Fibroblast of lung (primary cell): ENCODE measurements around the gene ARHGEF7. TPM values are rescaled to one million over a fixed set of nuclear protein-coding genes. Genes with fewer than 3 reads are reported as not detected.

Source experiments
- DNase-seq, 2 donors: peaks; one replicate each; pipeline versions ENCODE4 v3.0.0 to v3.0.0-alpha.2; 2010; ENCODE audit warnings: low read depth in 2 of 2
- H2AFZ ChIP-seq: 2 replicates; pipeline ENCODE4 v1.5.1; 2012; ENCODE audit warnings: low read length, control low read depth, inconsistent platforms
- H3K27ac ChIP-seq: 2 replicates; pipeline ENCODE4 v1.5.1; 2011; ENCODE audit warnings: low read length, control low read depth; ENCODE audit not compliant: insufficient read depth
- H3K27me3 ChIP-seq: 2 replicates; pipeline ENCODE4 v1.5.1; 2011; ENCODE audit warnings: mild to moderate bottlenecking, low read length; ENCODE audit not compliant: control insufficient read depth, insufficient read depth
- H3K36me3 ChIP-seq: 2 replicates; pipeline ENCODE4 v1.5.1; 2011; ENCODE audit warnings: low read length; ENCODE audit not compliant: control insufficient read depth, insufficient read depth
- H3K4me1 ChIP-seq: 2 replicates; pipeline ENCODE4 v1.5.1; 2011; ENCODE audit warnings: low read length; ENCODE audit not compliant: control insufficient read depth, insufficient read depth; ENCODE audit errors: extremely low read depth
- H3K4me2 ChIP-seq: 2 replicates; pipeline ENCODE4 v1.5.1; 2011; ENCODE audit warnings: low read length, control low read depth; ENCODE audit not compliant: insufficient read depth; ENCODE audit errors: extremely low read depth
- H3K4me3 ChIP-seq, 4 experiments: fragments of 200-600 bp in 1 of 4; sonication (generic) in 1 of 4; replicated peaks in 1 of 4; 2 replicates each; pipeline ENCODE4 v1.5.1; 2011 to 2016; ENCODE audit warnings: low read length in 4 of 4, low read depth in 3 of 4, mild to moderate bottlenecking in 3 of 4, control low read depth in 2 of 4, inconsistent platforms in 1 of 4, mixed read lengths in 1 of 4; ENCODE audit not compliant: insufficient read depth in 1 of 4; ENCODE audit errors: control extremely low read depth in 1 of 4
- H3K79me2 ChIP-seq: 2 replicates; pipeline ENCODE4 v1.5.1; 2012; ENCODE audit warnings: mild to moderate bottlenecking, low read length, inconsistent platforms; ENCODE audit not compliant: control insufficient read depth, insufficient read depth
- H3K9ac ChIP-seq: 2 replicates; pipeline ENCODE4 v1.5.1; 2011; ENCODE audit warnings: mild to moderate bottlenecking, low read length, control low read depth; ENCODE audit not compliant: insufficient read depth
- H3K9me3 ChIP-seq: 2 replicates; pipeline ENCODE4 v1.5.1; 2012; ENCODE audit warnings: low read depth, low read length; ENCODE audit not compliant: control insufficient read depth, insufficient read depth
- H4K20me1 ChIP-seq: 2 replicates; pipeline ENCODE4 v1.5.1; 2011; ENCODE audit warnings: low read length; ENCODE audit not compliant: control insufficient read depth, insufficient read depth; ENCODE audit errors: extremely low read depth
- CTCF ChIP-seq, 2 donors: IDR thresholded peaks in 1 of 2; conservative IDR thresholded peaks in 1 of 2; 1 replicate in 1 of 2; 2 replicates in 1 of 2; pipeline ENCODE4 v1.5.1; 2011 to 2012; ENCODE audit warnings: low read length in 2 of 2, control low read depth in 1 of 2, inconsistent platforms in 1 of 2, low read depth in 1 of 2, mild to moderate bottlenecking in 1 of 2
- EZH2 ChIP-seq: IDR thresholded peaks from 2 replicates; pipeline ENCODE4 v1.5.1; 2012; ENCODE audit warnings: low read length, control low read depth, mild to moderate bottlenecking; ENCODE audit errors: missing control alignments
- polyA plus RNA-seq, 2 donors: library from polyadenylated mRNA; depleted of rRNA in 1 of 2; stranded (reverse) in 1 of 2; unstranded in 1 of 2; fragments of >200 nt; gene quantifications; 2 replicates each; pipeline ENCODE4 v1.2.1, GENCODE V29; 2011 to 2012; ENCODE audit warnings: missing spikeins in 1 of 2
- total RNA-seq: library from RNA; depleted of rRNA; stranded (reverse); fragments of >200 nt; gene quantifications from 2 replicates; pipeline ENCODE4 v1.2.1, GENCODE V29; 2014

ARHGEF7 gene
- total and polyA plus RNA-seq, 2 donors (not counting 1 experiment from before 2014, with no cell fraction given), result 29.1 to 42.8 TPM

GRCh38 chr13:111122631-111123030 lies 7.5 kb downstream of the ARHGEF7 start:
- no peaks in the 10 kb centered on the region for H3K79me2 ChIP-seq
- DNase-seq, result no peak
- H4K20me1 ChIP-seq, result no peaks in the 10 kb centered on the region
- no peaks in the 10 kb centered on the region for H3K36me3 ChIP-seq
- no peak overlapping the region for H2AFZ ChIP-seq
- H3K4me3 ChIP-seq, result no peak overlapping the region
- H3K9me3 ChIP-seq, result no peaks in the 10 kb centered on the region
- no peak overlapping the region for H3K9ac ChIP-seq
- no peak overlapping the region for H3K4me2 ChIP-seq
- no peaks in the 10 kb centered on the region for H3K4me1 ChIP-seq
- H3K27me3 ChIP-seq, result peaks cover 11% of the 10 kb centered on the region
- no peak for TF ChIP-seq EZH2
- TF ChIP-seq CTCF (conservative IDR thresholded peaks at IDR 0.05 in 1 of 2, IDR thresholded peaks at IDR 0.05 in 1 of 2; ENCODE audit: low read depth in 1 of 2, low read length in 2 of 2), result no peak
- H3K27ac ChIP-seq, result no peak overlapping the region

- no peaks in the 10 kb centered on the region for H3K36me3 ChIP-seq
- H3K9me3 ChIP-seq, result no peaks in the 10 kb centered on the region
- TF ChIP-seq EZH2 (no peak), CTCF (conservative IDR thresholded peaks at IDR 0.05 in 1 of 2, IDR thresholded peaks at IDR 0.05 in 1 of 2; ENCODE audit: low read depth in 1 of 2, low read length in 2 of 2) (no peak)
- peaks cover 8% of the 10 kb centered on the region for H3K27me3 ChIP-seq
- H3K4me3 ChIP-seq, result no peak overlapping the region
- no peak overlapping the region for H3K4me2 ChIP-seq
- H3K4me1 ChIP-seq, result no peaks in the 10 kb centered on the region
- no peaks in the 10 kb centered on the region for H4K20me1 ChIP-seq
- no peak overlapping the region for H3K27ac ChIP-seq
- H3K79me2 ChIP-seq, result no peaks in the 10 kb centered on the region
- no peak for DNase-seq
- no peak overlapping the region for H3K9ac ChIP-seq
- H2AFZ ChIP-seq, result no peak overlapping the region
Measured at GRCh38 chr13:111123221-111123620, 8.1 kb downstream of the ARHGEF7 start.

DNA sequence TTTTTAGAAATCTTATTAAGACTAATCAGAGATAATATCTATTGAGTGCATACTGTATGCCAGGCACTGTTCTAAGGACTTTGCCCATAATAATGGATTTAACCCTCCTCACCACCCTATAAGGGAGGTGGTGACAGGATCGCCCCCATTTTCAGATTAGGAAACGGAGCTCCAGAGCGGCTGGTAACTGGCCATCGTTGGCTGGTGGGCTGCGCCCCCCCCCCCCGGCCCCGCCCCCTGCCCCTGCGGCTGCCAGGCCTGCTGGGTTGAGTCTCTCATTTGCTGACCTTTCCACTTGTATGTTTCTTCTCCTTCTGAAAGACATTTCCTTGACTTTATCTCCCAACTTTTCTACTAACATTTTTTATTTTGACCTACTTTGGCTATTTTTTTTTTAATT lies 8.5 kb downstream of the ARHGEF7 start:
- H3K4me2 ChIP-seq, result no peak overlapping the region
- H3K27me3 ChIP-seq, result peaks cover 8% of the 10 kb centered on the region
- H3K4me1 ChIP-seq, result no peaks in the 10 kb centered on the region
- H3K27ac ChIP-seq, result no peak overlapping the region
- no peaks in the 10 kb centered on the region for H3K9me3 ChIP-seq
- no peak overlapping the region for H3K4me3 ChIP-seq
- TF ChIP-seq CTCF (conservative IDR thresholded peaks at IDR 0.05 in 1 of 2, IDR thresholded peaks at IDR 0.05 in 1 of 2; ENCODE audit: low read depth in 1 of 2, low read length in 2 of 2), result no peak
- H2AFZ ChIP-seq, result no peak overlapping the region
- no peak overlapping the region for H3K9ac ChIP-seq
- DNase-seq, result no peak
- H3K36me3 ChIP-seq, result no peaks in the 10 kb centered on the region
- no peaks in the 10 kb centered on the region for H3K79me2 ChIP-seq
- no peaks in the 10 kb centered on the region for H4K20me1 ChIP-seq
